ENCODE measurements around the gene SYAP1. TPM values are rescaled to one million over a fixed set of nuclear protein-coding genes. Genes with fewer than 3 reads are reported as not detected.

The SYAP1 gene, protein sequence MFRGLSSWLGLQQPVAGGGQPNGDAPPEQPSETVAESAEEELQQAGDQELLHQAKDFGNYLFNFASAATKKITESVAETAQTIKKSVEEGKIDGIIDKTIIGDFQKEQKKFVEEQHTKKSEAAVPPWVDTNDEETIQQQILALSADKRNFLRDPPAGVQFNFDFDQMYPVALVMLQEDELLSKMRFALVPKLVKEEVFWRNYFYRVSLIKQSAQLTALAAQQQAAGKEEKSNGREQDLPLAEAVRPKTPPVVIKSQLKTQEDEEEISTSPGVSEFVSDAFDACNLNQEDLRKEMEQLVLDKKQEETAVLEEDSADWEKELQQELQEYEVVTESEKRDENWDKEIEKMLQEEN
- total RNA-seq (2013; cell fraction: nucleolus; rRNA removed) = 12.6 and 13.9 TPM in 2 replicates
- total RNA-seq (2014; rRNA removed) = 20.7 and 23.1 TPM in 2 replicates
- 20.9 and 22.1 TPM in 2 replicates for total RNA-seq (2014; rRNA removed; fragmentation: Illumina TruSeq; extraction: Trizol)
- total RNA-seq (2021) = 17.6 and 20.3 TPM in 2 replicates
- 4.9 TPM for polyA plus RNA-seq (2011; ENCODE audit: low read depth)
- polyA plus RNA-seq (2011; rRNA removed) = 11.5 and 16.7 TPM in 2 replicates
- 7.7 and 7.9 TPM in 2 replicates for polyA plus RNA-seq (2011; cell fraction: cytosol; rRNA removed)
- 3.1 and 3.3 TPM in 2 replicates for polyA plus RNA-seq (2011; cell fraction: nucleus; rRNA removed)
- polyA plus RNA-seq (2012) = 9.0 and 9.8 TPM in 2 replicates
- polyA plus RNA-seq (2014; fragmentation: Illumina TruSeq; extraction: Trizol) = 11.3 and 13.6 TPM in 2 replicates
- polyA plus RNA-seq (2014; fragmentation: Nextera tagmentation; extraction: Ambion mirVana) = 1 to 10 TPM; 5.9 to 6.1 TPM
- polyA plus RNA-seq (2014; rRNA removed) = 14.8 and 15.1 TPM in 2 replicates
- 10 to 100 TPM; 29.2 to 29.9 TPM for polyA plus RNA-seq (2016; fragmentation: Nextera tagmentation; extraction: Ambion mirVana)
- 9.9 and 10.0 TPM in 2 replicates for polyA minus RNA-seq (2011; rRNA and poly(A)+ RNA removed)
- 5.3 and 6.8 TPM in 2 replicates for polyA minus RNA-seq (2011; cell fraction: cytosol; rRNA and poly(A)+ RNA removed)
- polyA minus RNA-seq (2011; cell fraction: nucleus; rRNA and poly(A)+ RNA removed) = 2.7 and 5.3 TPM in 2 replicates
- percentile 86 among the genes with signal in this experiment for Bru-seq, nascent RNA
- BruChase-seq, experiment 1, labeled RNA remaining after a 6-hour chase = percentile 86 among the genes with signal in this experiment
- percentile 79 among the genes with signal in this experiment for BruChase-seq, experiment 2, labeled RNA remaining after a 2-hour chase
- long read RNA-seq, experiment 1, full-length matches to known transcripts = 103 of 119 reads
- long read RNA-seq, experiment 1, partial matches to known transcripts = 4 of 119 reads
- long read RNA-seq, experiment 1, other reads (novel, unspliced or antisense) = 12 of 119 reads
- long read RNA-seq, experiment 2, full-length matches to known transcripts = 275 of 315 reads
- long read RNA-seq, experiment 2, partial matches to known transcripts = 14 of 315 reads
- long read RNA-seq, experiment 2, other reads (novel, unspliced or antisense) = 26 of 315 reads

DNA sequence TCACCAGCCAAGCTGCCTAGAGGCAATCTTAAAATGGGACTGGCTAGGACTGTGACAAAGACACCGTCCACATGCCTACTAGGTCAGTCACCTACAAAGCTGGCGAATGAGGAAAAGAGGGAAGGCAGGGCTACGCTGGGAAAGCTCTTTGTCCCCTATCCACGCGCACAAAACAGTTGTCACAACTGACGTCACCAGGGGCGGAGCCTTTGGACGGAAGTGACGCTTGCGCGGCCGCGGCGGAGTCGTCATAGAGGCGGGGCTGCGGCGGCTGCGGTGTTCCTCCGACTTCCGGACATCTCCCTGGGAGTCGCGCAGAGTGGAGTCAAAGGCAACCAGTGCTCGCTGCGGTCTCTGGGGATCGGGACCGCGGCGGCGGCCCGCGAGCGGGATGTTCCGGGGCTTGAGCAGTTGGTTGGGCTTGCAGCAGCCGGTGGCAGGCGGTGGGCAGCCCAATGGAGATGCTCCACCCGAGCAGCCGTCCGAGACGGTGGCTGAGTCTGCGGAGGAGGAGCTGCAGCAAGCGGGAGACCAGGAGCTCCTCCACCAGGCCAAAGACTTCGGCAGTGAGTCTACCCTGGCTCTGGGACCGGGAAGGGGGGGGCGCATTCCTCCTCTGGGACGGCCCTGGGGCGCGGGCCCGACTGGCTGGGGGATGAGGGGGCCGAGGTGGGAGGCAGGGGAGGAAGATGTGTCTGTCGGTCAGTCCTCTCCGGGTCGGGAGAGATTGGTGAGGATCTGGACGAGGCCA lies at the start of gene SYAP1:
Gene SYAP1, plus strand, starts transcription at position 279 of the 751 bp plus-strand sequence. Its CDS starts 113 bp downstream, at position 392.
- FAIRE-seq (peak; percentile 94), DNase-seq (ENCODE audit: low read depth, low spot score) (peak; percentile 78), ATAC-seq (peak; percentile 95)
- POLR2A ChIA-PET = interaction anchor here (1.0 to 1.9 kb wide), 3 partner anchors 9 to 14 kb away, joined by 3 to 6 read pairs (median 4); no protein-coding TSS in a partner anchor
- Histone ChIP-seq H3K4me3 (peak within 1 kb of the TSS; percentile 87), H3K4me2 (ENCODE audit: control insufficient read depth, insufficient read depth) (peak within 1 kb of the TSS; percentile 89), H3K9me3 (replicated peaks; ENCODE audit: control insufficient read depth, insufficient read depth, low read length) (no peaks in the 10 kb centered on the region), H3K4me1 (ENCODE audit: control insufficient read depth, insufficient read depth, low read length) (no peaks in the 10 kb centered on the region), H2AFZ (ENCODE audit: control insufficient read depth, low read depth, low read length) (peak within 1 kb of the TSS; percentile 96), H3K27me3 (replicated peaks in 1 of 2; ENCODE audit: control insufficient read depth in 2 of 2, insufficient read depth in 2 of 2, low read length in 1 of 2) (no peaks in the 10 kb centered on the region), H3K27ac (ENCODE audit: control insufficient read depth, insufficient read depth) (peak within 1 kb of the TSS; percentile 72), H3K9ac (ENCODE audit: control insufficient read depth, insufficient read depth, low read length) (peak within 1 kb of the TSS; percentile 85), H3K36me3 (ENCODE audit: control insufficient read depth in 2 of 2, insufficient read depth in 2 of 2, low read length in 1 of 2) (no peaks in the 10 kb centered on the region), H4K20me1 (ENCODE audit: control insufficient read depth, insufficient read depth) (no peaks in the 10 kb centered on the region), H3K79me2 (ENCODE audit: control insufficient read depth, insufficient read depth, low read length) (peaks cover 19% of the 10 kb centered on the region)
- in situ Hi-C loops (cut with MboI) = no loop called here
- 1% methylated on average over 47 of the region's 54 CpGs for WGBS (ENCODE audit: insufficient coverage, insufficient replicate concordance, low lambda C conversion rate, missing lambda C conversion rate)
- CTCF ChIA-PET = interaction anchor here (0.8 to 1.0 kb wide), 3 partner anchors 164 to 274 kb away, joined by 3 to 4 read pairs (median 3); no protein-coding TSS in a partner anchor
- intact Hi-C loops (cut with micrococcal nuclease; ENCODE audit: unreplicated experiment) = loop anchor here (2.0 kb wide), 1 partner anchor 67 kb away; the partner anchor contains the start of gene TXLNG
- SMC1A ChIA-PET (ENCODE audit: uncharacterized antibody, unreplicated experiment) = interaction anchor here (0.9 to 1.9 kb wide), 6 partner anchors 9 to 163 kb away, joined by 3 to 7 read pairs (median 3); no protein-coding TSS in a partner anchor
- RAD21 ChIA-PET (ENCODE audit: unreplicated experiment) = interaction anchor here (1.0 kb wide), 1 partner anchor 68 kb away, joined by 3 read pairs; no protein-coding TSS in a partner anchor
- BruUV-seq (replicated peaks) = no TSS peak
- peak; percentile 48; the same call in 1 of the 2 replicates for TF ChIP-seq CHD2 (IDR thresholded peaks at IDR 0.05; ENCODE audit: borderline replicate concordance, low read depth, low read length)
- TF ChIP-seq MEF2B (IDR thresholded peaks at IDR 0.05; ENCODE audit: partially characterized antibody, poor library complexity, severe bottlenecking) = peak; percentile 91
- no peak for TF ChIP-seq SMC3 (IDR thresholded peaks at IDR 0.05; ENCODE audit: borderline replicate concordance, low read length)
- peak; percentile 93 for TF ChIP-seq POLR2AphosphoS5 (IDR thresholded peaks at IDR 0.05; ENCODE audit: low read length)
- no peak for TF ChIP-seq BMI1 (IDR thresholded peaks at IDR 0.05; ENCODE audit: borderline replicate concordance)
- no peak for TF ChIP-seq NFXL1 (IDR thresholded peaks at IDR 0.05; ENCODE audit: borderline replicate concordance)
- TF ChIP-seq SP1 (IDR thresholded peaks at IDR 0.05; ENCODE audit: low read depth, low read length) = peak; percentile 88
- TF ChIP-seq MTA3 (IDR thresholded peaks at IDR 0.05; ENCODE audit: borderline replicate concordance, low read length) = no peak
- TF ChIP-seq MYB (IDR thresholded peaks at IDR 0.05; ENCODE audit: borderline replicate concordance, low read depth, low read length) = no peak
- TF ChIP-seq CREB1 (IDR thresholded peaks at IDR 0.05; ENCODE audit: low read depth) = peak; percentile 99
- TF ChIP-seq STAT3 (IDR thresholded peaks at IDR 0.05; ENCODE audit: low read depth, low read length) = no peak
- TF ChIP-seq CBX3 (IDR thresholded peaks at IDR 0.05; ENCODE audit: borderline replicate concordance, low read depth) = no peak
- peak; percentile 44 for TF ChIP-seq SKIL (IDR thresholded peaks at IDR 0.05; ENCODE audit: low read depth, poor library complexity, severe bottlenecking)
